Colonic mucosa (tissue), 4 donors: Measurements from ENCODE around the gene MAP4K5. TPM values are rescaled to one million over a fixed set of nuclear protein-coding genes. Genes with fewer than 3 reads are reported as not detected.

Experiments
- DNase-seq: peaks from one replicate; pipeline ENCODE4 v3.0.0-alpha.2; 2020
- H3K27ac ChIP-seq: fragments of 200-600 bp; one replicate; pipeline ENCODE4 v1.8.0; 2021
- H3K27me3 ChIP-seq: fragments of 200-600 bp; one replicate; pipeline ENCODE4 v1.8.0; 2021
- H3K36me3 ChIP-seq: fragments of 200-600 bp; one replicate; pipeline ENCODE4 v1.8.0; 2021
- H3K4me1 ChIP-seq: fragments of 200-600 bp; one replicate; pipeline ENCODE4 v1.8.0; 2021; ENCODE audit warnings: mild to moderate bottlenecking
- H3K4me3 ChIP-seq: fragments of 200-600 bp; one replicate; pipeline ENCODE4 v1.8.0; 2021
- H3K9ac ChIP-seq, 2 donors: one replicate each; pipeline ENCODE4 v1.7.0; 2013; ENCODE audit warnings: control low read depth in 2 of 2, low read depth in 2 of 2, low read length in 2 of 2
- H3K9me3 ChIP-seq: fragments of 200-600 bp; one replicate; pipeline ENCODE4 v1.8.0; 2021
- intact Hi-C: fragments of 100-400 bp; cut with DNase I; formaldehyde crosslinking; loops from one replicate; pipeline ENCODE4 v1.14.1; 2022
- total RNA-seq, 2 donors: library from RNA; stranded (reverse); fragmentation: NEBNext Ultra II Directional in 1 of 2; extraction: Animal tissue kit (Norgen Biotek cat#: 25700) in 1 of 2; gene quantifications; one replicate each; pipeline ENCODE4 v1.2.1, GENCODE V29; 2021
- TF ChIP-seq, protein P1 (sequence below): fragments of 200-600 bp; IDR thresholded peaks from one replicate; pipeline ENCODE4 v1.8.0; 2022; ENCODE audit warnings: antibody characterized with exemption, mild to moderate bottlenecking
- donor health status: healthy.
- donor health status: DM: no; HTN: no; CAD: no.
- donor health status: DM: no; HTN: no; CAD: no.

The MAP4K5 gene
- total RNA-seq, 2 donors from 2014 or later, result 39.0 to 43.3 TPM

DNA sequence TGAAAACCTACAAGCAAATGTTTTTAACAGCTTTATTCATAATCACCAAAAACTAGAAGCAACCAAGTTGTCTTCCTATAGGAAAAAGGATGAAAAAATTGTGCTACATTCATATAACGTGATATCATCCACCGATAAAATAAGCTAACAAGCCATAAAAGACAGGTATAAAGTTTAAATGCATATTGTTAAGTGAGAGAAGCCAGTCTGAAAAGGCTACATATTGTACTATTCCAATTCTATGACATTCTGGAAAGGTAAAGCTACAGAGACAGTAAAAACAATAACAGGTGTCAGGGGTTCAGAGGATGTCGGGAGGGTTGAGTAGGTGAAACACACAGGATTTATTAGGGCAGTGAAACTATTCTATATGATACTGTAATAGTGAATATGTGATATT lies 158.4 kb downstream of the MAP4K5 start:
- Histone ChIP-seq H3K4me1 (no peaks in the 10 kb centered on the region), H3K9me3 (no peaks in the 10 kb centered on the region), H3K36me3 (no peaks in the 10 kb centered on the region), H3K4me3 (no peak overlapping the region), H3K27ac (no peak overlapping the region), H3K27me3 (no peaks in the 10 kb centered on the region), H3K9ac (no peak overlapping the region)
- TF ChIP-seq, protein P1, sequence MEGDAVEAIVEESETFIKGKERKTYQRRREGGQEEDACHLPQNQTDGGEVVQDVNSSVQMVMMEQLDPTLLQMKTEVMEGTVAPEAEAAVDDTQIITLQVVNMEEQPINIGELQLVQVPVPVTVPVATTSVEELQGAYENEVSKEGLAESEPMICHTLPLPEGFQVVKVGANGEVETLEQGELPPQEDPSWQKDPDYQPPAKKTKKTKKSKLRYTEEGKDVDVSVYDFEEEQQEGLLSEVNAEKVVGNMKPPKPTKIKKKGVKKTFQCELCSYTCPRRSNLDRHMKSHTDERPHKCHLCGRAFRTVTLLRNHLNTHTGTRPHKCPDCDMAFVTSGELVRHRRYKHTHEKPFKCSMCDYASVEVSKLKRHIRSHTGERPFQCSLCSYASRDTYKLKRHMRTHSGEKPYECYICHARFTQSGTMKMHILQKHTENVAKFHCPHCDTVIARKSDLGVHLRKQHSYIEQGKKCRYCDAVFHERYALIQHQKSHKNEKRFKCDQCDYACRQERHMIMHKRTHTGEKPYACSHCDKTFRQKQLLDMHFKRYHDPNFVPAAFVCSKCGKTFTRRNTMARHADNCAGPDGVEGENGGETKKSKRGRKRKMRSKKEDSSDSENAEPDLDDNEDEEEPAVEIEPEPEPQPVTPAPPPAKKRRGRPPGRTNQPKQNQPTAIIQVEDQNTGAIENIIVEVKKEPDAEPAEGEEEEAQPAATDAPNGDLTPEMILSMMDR, result no peak
- DNase-seq, result no peak
- intact Hi-C loops, result no loop called here

DNA sequence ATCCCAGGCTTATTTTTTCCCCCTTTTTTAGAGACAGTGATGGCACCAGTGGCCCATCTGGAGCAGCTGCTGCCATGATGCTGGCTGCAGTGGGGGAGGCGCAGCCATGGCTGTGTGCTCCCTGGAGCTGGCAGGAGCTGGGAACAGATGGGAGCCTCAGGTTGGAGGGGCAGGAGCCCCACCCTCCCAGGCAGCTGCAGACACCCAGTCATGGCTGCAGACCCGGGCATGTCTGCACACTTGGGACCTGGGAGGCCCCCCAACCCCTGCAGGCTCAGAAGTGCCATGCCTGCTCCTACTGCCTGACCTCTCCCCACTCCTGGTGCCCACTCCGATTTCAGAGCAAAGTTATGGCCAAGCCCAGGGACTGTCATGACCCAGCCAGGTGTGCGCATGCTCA lies 160.8 kb downstream of the MAP4K5 start:
- TF ChIP-seq, protein P1, result no peak
- no peak overlapping the region for H3K27ac ChIP-seq
- DNase-seq, result no peak
- intact Hi-C loops, result no loop called here
- H3K4me3 ChIP-seq, result no peak overlapping the region
- no peak overlapping the region for H3K9ac ChIP-seq
- no peaks in the 10 kb centered on the region for H3K9me3 ChIP-seq
- H3K4me1 ChIP-seq, result no peaks in the 10 kb centered on the region
- H3K27me3 ChIP-seq, result no peaks in the 10 kb centered on the region
- no peaks in the 10 kb centered on the region for H3K36me3 ChIP-seq

Other genes starting within 250 kb of the MAP4K5 start
- 10 to 100 TPM; 11.4 to 12.3 TPM for gene L2HGDH, start 220.3 kb downstream of the MAP4K5 start, total RNA-seq
- gene DMAC2L, start 220.2 kb downstream of the MAP4K5 start, total RNA-seq, result 10 to 100 TPM; 15.2 to 20.9 TPM
- 10 to 100 TPM; 16.2 to 36.2 TPM for gene CDKL1, start 135.7 kb downstream of the MAP4K5 start, total RNA-seq
- 10 to 100 TPM in 1 of 2 donors, 1 to 10 TPM in 1; 4.3 to 11.9 TPM for gene ATL1, start 27.6 kb upstream of the MAP4K5 start, total RNA-seq
- gene SAV1, start 135.7 kb upstream of the MAP4K5 start, total RNA-seq, result 10 to 100 TPM; 15.9 to 21.8 TPM